ENCODE results near the gene TRIM9. TPM values are rescaled to one million over a fixed set of nuclear protein-coding genes. Genes with fewer than 3 reads are reported as not detected.
A peak's percentile ranks its signal among the peaks of the same experiment; 100 is the strongest.
"Not testable (repeated sequence)": the region's sequence is repeated elsewhere in the genome, so short reads cannot be mapped to it uniquely, and the experiment has no call there.

Gene TRIM9
- total RNA-seq, 1 donor = 0.42 TPM

DNA sequence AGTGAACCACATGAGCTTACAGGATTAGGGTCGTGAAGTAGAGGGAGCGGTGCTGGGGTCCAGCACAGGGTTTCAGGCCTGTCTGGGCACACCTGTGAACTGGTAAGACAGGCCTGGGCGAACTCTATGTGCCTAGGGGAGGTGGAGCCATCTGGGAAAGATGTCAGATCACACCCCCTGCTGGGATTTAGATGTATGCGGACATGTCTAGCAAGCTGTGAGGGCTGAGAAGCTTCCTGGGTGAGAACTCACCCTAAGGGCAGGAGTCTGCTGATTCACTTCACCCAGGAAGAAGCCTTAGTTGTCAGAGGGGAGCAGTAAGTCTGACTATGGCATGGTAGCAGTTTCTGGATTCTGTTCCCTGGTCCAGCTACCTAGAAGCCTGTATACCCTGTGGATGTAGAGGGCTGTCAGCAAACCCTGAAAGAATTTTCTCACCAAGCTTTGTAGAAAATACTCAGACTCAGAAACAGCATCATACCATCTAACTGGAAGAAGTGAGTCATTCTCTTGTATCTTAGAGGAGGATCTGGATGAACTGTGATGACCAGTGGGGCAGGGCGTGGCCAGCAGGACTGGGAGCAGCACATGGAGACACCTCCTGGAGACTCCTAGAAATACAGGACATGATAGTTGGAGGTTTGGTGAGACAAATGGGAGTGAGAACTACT lies 139.4 kb downstream of the TRIM9 start:
- H3K9me3 ChIP-seq (ENCODE audit: low read depth, low read length) = no peaks in the 10 kb centered on the region
- H3K4me1 ChIP-seq (ENCODE audit: insufficient read depth, low read length) = peaks cover 35% of the 10 kb centered on the region
- H3K27me3 ChIP-seq (ENCODE audit: insufficient read depth, low read length) = no peaks in the 10 kb centered on the region
- no peak overlapping the region for H3K4me3 ChIP-seq (ENCODE audit: low read length)

GRCh38 chr14:50954811-50955372 lies 140.0 kb downstream of the TRIM9 start:
- peaks cover 35% of the 10 kb centered on the region for H3K4me1 ChIP-seq (ENCODE audit: insufficient read depth, low read length)

DNA sequence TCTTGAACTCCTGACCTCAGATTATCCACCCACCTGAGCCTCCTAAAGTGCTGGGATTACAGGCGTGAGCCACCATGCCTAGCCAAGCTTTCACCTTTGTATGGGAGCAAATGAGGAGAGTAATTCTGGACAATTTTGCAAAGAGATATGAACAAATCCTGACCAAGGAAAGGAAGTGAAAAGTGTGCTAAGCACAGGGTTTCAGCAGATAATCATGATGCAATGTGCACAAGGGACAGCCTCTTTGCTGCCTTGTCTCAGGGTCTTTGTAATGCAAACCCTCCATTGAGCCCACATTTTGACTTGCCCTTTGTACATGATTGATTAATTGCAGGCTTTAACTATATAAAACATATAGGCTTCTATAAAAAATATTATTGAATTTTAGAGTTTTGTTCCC lies 141.4 kb downstream of the TRIM9 start:
- H3K27me3 ChIP-seq (ENCODE audit: insufficient read depth, low read length) = no peaks in the 10 kb centered on the region
- no peak overlapping the region for H3K4me3 ChIP-seq (ENCODE audit: low read length)
- H3K4me1 ChIP-seq (ENCODE audit: insufficient read depth, low read length) = peaks cover 35% of the 10 kb centered on the region
- H3K9me3 ChIP-seq (ENCODE audit: low read depth, low read length) = no peaks in the 10 kb centered on the region

More at GRCh38 chr14:50954811-50955372, 140.0 kb downstream of the TRIM9 start:
- no peak overlapping the region for H3K4me3 ChIP-seq (ENCODE audit: low read length)
- no peaks in the 10 kb centered on the region for H3K27me3 ChIP-seq (ENCODE audit: insufficient read depth, low read length)
- no peaks in the 10 kb centered on the region for H3K9me3 ChIP-seq (ENCODE audit: low read depth, low read length)

DNA sequence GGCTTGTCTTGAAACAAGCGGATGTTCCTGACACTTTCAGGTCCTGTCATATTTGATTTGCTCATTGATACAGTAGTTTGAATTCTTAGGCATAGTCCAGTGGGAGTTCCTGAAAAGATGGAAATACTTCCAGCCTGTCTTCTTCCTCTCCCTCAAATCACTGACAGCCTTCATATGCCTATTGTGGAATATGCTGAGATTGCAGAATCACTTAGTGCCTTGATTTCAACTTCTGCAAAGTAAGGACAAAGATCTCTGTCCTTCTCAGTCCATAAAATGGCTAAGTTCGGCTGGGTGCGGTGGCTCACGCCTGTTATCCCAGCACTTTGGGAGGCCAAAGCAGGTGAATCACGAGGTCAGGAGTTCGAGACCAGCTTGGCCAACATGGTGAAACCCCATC lies 143.9 kb downstream of the TRIM9 start:
- Histone ChIP-seq H3K4me1 (ENCODE audit: insufficient read depth, low read length) (peaks cover 35% of the 10 kb centered on the region), H3K4me3 (ENCODE audit: low read length) (no peak overlapping the region), H3K9me3 (ENCODE audit: low read depth, low read length) (no peaks in the 10 kb centered on the region), H3K27me3 (ENCODE audit: insufficient read depth, low read length) (no peaks in the 10 kb centered on the region)

- H3K27me3 ChIP-seq (ENCODE audit: insufficient read depth, low read length) = peaks cover 6% of the 10 kb centered on the region
- no peak overlapping the region for H3K4me3 ChIP-seq (ENCODE audit: low read length)
- peaks cover 28% of the 10 kb centered on the region for H3K4me1 ChIP-seq (ENCODE audit: insufficient read depth, low read length)
- no peaks in the 10 kb centered on the region for H3K9me3 ChIP-seq (ENCODE audit: low read depth, low read length)
These were observed 146.7 kb downstream of the TRIM9 start for GRCh38 chr14:50948205-50948604.

GRCh38 chr14:50947446-50947845 lies 147.5 kb downstream of the TRIM9 start:
- H3K4me1 ChIP-seq (ENCODE audit: insufficient read depth, low read length) = peaks cover 30% of the 10 kb centered on the region
- H3K9me3 ChIP-seq (ENCODE audit: low read depth, low read length) = no peaks in the 10 kb centered on the region
- no peak overlapping the region for H3K4me3 ChIP-seq (ENCODE audit: low read length)
- peaks cover 9% of the 10 kb centered on the region for H3K27me3 ChIP-seq (ENCODE audit: insufficient read depth, low read length)

- Histone ChIP-seq H3K9me3 (ENCODE audit: low read depth, low read length) (no peaks in the 10 kb centered on the region), H3K4me1 (ENCODE audit: insufficient read depth, low read length) (peaks cover 40% of the 10 kb centered on the region), H3K4me3 (ENCODE audit: low read length) (no peak overlapping the region)
These were observed 148.5 kb downstream of the TRIM9 start for GRCh38 chr14:50946234-50946935.

DNA sequence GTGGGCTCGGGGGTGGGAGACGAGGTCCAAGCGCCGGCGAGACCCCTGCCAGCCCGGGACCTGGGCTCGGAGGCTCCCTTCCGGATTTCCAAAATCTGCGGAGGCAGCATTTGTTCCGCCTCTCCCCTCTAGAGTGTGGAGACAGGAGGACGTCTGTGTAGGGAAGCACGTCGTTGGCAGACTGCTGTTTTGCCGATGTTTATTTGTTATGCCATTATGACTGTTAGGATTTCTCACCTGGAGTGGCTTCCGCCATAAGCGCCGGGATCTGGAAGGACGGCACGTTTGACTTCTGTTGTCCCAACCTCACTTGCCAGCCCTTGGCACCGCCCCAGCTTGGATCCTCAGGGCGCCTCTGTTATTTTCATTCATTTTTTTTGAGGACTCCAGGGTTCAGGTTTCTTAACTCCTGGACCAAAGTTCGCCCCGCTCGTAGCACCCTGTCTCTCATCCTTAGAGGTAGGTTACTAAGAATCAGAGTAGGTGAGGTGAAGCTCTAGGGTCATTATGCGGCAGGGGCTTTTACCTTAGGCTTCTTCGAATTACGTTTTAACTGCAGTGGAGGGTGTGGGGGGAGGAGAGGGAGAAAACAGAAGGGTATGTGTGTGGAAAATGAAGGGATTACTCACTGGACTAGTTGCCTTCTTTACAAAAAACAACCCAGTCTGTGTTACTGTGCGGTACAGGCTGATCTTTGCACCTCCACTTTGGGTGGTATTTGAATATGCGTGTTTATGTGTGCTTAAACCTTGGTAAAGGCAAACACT lies 150.1 kb downstream of the TRIM9 start:
- H3K4me1 ChIP-seq (ENCODE audit: insufficient read depth, low read length) = peaks cover 41% of the 10 kb centered on the region
- H3K9me3 ChIP-seq (ENCODE audit: low read depth, low read length) = no peaks in the 10 kb centered on the region
- H3K27me3 ChIP-seq (ENCODE audit: insufficient read depth, low read length) = peaks cover 19% of the 10 kb centered on the region
- H3K4me3 ChIP-seq (ENCODE audit: low read length) = peak overlapping the region; percentile 66

More at GRCh38 chr14:50946234-50946935, 148.5 kb downstream of the TRIM9 start:
- H3K27me3 ChIP-seq (ENCODE audit: insufficient read depth, low read length) = peaks cover 14% of the 10 kb centered on the region

DNA sequence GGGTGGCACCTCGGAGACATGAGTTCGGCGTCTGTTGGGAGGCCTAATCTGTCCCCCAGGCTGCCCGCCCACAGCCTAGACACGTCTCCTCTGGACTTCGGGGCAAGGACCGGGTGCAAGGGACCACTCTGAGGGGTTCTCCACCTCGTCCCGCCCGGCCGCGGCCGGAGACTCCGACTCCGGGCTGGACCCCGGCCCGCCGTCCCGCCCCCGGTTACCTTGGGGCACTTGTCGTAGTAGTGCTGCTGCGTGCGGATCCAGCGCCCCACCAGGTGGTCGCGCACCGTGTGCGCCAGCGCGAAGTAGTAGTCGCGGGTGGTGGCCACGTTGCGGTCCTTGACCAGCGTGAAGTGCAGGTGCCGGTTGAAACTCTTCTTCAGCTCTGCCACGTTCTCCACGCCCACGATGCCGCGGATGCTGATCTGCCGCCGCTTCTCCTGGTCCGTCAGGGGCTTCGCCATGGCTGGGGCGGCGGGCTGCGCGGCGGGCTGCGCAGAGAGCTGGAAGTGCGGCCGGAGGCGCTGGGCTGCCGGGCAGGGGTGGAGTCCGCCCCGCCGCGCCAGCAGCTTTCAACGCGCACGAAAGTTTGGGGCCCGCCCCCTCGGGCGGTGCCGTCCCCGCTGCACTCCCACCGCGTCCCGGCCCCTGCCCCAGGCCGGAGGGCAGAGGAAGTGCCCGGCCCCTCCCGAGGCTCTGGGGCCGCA lies 150.8 kb downstream of the TRIM9 start, which contains the start of gene PYGL:
Gene PYGL, minus strand, starts transcription at position 541 of the 704 bp plus-strand sequence. Its CDS starts 80 bp downstream, at position 461.
- Histone ChIP-seq H3K4me1 (ENCODE audit: insufficient read depth, low read length) (peaks cover 44% of the 10 kb centered on the region), H3K9me3 (ENCODE audit: low read depth, low read length) (no peaks in the 10 kb centered on the region), H3K4me3 (ENCODE audit: low read length) (peak within 1 kb of the TSS; percentile 66), H3K27me3 (ENCODE audit: insufficient read depth, low read length) (peaks cover 19% of the 10 kb centered on the region)

DNA sequence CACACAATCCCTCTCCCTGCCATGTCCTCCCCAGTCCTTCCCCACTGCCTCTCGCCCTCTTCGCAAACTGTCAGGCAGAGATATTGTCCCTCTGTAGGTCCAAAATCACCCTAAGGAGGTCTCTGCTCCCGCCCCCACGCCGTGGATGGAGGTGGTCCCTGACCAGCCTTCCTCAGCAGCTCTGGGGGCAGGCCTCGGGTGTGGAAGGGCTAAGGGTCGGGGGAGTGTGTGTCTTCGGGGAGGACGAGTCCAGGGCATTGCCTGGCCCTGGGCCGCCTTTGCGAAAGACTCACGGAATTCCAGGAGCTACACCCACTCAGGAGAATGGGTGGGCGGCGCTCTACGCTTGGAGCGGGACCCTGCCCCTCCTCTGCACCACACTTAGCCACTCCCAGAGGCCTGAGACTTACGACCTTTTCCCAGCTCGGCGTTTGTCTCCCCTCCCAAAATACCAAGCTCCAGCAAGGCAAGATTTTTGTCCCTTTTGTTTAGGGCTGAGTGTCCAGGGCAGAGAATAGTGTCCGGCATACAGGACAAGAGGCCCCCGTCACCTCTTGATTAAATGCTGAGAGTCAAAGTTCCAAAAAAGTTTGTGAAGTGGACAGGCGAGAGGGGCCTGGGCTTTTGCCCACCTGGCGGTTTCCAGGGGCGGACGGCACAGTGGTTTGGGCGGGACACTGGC lies 151.5 kb downstream of the TRIM9 start:
- Histone ChIP-seq H3K4me3 (ENCODE audit: low read length) (peak overlapping the region; percentile 66), H3K9me3 (ENCODE audit: low read depth, low read length) (no peaks in the 10 kb centered on the region), H3K27me3 (ENCODE audit: insufficient read depth, low read length) (peaks cover 19% of the 10 kb centered on the region), H3K4me1 (ENCODE audit: insufficient read depth, low read length) (peaks cover 51% of the 10 kb centered on the region)

GRCh38 chr14:50941638-50942037 lies 153.3 kb downstream of the TRIM9 start:
- not testable (repeated sequence) for H3K4me3 ChIP-seq (ENCODE audit: low read length); H3K9me3 ChIP-seq (ENCODE audit: low read depth, low read length)
- peaks cover 64% of the 10 kb centered on the region for H3K4me1 ChIP-seq (ENCODE audit: insufficient read depth, low read length)
- H3K27me3 ChIP-seq (ENCODE audit: insufficient read depth, low read length) = peaks cover 19% of the 10 kb centered on the region

DNA sequence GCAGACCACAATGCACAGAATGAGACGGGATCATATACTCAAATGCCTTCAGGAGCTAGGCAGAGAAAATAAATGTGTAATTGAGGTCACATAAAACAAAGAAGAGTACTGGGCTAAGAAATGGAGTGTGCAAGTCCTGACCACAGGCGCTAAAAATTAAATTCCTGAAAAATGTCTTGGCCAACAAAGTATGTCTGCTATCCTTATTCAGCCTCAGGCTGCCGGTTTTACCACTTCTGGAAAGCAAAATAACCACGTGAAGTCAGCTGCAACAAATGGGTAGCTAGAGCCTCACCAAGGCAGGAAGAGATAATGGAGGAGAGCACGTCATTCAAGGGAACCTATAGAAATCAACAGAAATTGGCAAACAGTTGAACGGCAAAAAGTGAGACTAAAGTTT lies 153.8 kb downstream of the TRIM9 start:
- Histone ChIP-seq H3K4me3 (ENCODE audit: low read length) (no peak overlapping the region), H3K27me3 (ENCODE audit: insufficient read depth, low read length) (peaks cover 19% of the 10 kb centered on the region), H3K9me3 (ENCODE audit: low read depth, low read length) (no peaks in the 10 kb centered on the region), H3K4me1 (ENCODE audit: insufficient read depth, low read length) (peaks cover 69% of the 10 kb centered on the region)

DNA sequence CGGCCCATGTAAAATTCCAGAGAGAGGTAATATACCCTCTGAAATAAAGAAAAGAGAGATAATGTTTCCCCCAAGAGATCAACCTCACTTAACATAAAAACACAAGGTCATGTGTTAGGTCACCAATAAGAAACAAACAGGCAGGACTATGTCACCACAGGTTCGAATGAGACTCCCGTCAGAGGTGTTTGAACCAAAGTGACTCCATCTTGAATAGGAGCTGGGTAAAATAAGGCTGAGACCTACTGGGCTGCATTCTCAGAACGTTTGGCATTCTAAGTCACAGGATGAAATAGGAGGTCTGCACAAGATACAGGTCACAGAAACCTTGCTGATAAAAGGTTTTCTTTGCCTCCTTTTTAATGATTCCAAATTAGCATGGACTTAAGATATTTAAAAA lies 157.1 kb downstream of the TRIM9 start:
- H3K9me3 ChIP-seq (ENCODE audit: low read depth, low read length) = no peaks in the 10 kb centered on the region
- H3K4me3 ChIP-seq (ENCODE audit: low read length) = no peak overlapping the region
- peaks cover 10% of the 10 kb centered on the region for H3K27me3 ChIP-seq (ENCODE audit: insufficient read depth, low read length)
- peaks cover 66% of the 10 kb centered on the region for H3K4me1 ChIP-seq (ENCODE audit: insufficient read depth, low read length)

DNA sequence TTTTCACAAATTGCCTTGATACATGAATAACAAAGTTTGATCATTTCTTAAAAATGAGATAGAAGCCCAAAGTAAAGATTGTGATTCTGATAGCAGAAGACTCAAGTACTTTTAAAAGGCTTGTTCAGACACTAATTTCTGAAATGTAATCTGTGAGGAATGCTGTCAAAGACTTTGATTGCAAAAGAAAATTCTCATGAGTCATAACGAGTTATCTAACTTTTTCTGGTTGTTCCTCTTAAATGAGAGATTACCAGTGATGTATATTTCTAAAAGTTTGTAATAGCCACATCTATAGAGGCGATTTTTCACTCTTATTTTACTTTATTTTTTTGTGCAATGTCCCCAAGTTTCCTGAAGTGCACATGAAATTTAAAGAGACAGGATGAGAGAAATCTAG lies 157.6 kb downstream of the TRIM9 start:
- Histone ChIP-seq H3K4me3 (ENCODE audit: low read length) (no peak overlapping the region), H3K27me3 (ENCODE audit: insufficient read depth, low read length) (peaks cover 10% of the 10 kb centered on the region), H3K4me1 (ENCODE audit: insufficient read depth, low read length) (peaks cover 66% of the 10 kb centered on the region), H3K9me3 (ENCODE audit: low read depth, low read length) (no peaks in the 10 kb centered on the region)

Measured in mononuclear cell (primary cell).